ENCODE data around the gene HES4. TPM values are rescaled to one million over a fixed set of nuclear protein-coding genes. Genes with fewer than 3 reads are reported as not detected.
"Not testable (repeated sequence)": the region's sequence is repeated elsewhere in the genome, so short reads cannot be mapped to it uniquely, and the experiment has no call there.

Gene HES4
- total RNA-seq, 1 donor from 2014 or later, result 36.7 TPM

GRCh38 chr1:1035291-1035943 is 35.5 kb upstream of the HES4 start:
- intact Hi-C loops (cut with DNase I), result no loop called here
- DNase-seq (ENCODE audit: missing footprints) (no peak), ATAC-seq (no peak)

GRCh38 chr1:1034439-1034781 is 34.5 kb upstream of the HES4 start:
- ATAC-seq (no peak), DNase-seq (ENCODE audit: missing footprints) (no peak)
- intact Hi-C loops (cut with DNase I), result no loop called here

DNA sequence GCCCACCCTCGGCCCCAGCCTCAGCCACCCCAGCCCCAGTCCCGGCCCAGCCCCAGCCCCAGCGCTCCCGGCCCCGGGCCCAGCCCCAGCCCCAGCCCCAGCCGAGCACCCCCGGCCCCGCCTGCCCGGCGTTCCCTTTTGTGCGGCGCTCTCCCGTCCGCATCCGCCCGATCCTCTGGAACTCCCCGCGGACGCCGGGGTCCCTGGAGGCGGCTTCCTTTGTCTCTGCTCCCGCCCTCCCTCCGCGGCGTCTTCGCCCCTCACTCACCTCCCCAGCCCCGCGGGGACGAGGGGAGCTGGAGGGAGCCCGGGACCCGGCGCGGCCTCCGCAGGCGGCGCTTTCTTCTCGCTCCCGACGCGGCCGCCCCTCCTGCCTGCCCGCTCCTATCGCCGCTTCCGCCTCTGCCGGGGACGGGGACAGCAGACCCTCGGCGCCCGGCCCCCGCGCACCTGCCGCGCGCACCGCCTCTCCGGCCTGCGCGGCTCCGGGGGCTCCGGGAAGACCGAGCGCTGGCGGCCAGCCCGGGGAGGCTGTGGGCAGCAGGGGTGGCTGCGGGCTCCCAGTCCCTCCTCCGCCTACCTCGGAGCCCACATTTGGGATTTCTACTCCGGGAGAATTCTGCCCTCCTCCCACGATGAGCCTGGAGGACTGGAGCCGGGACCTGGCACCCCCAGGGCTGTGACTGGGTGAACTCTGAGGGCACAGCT is 34.0 kb upstream of the HES4 start:
- intact Hi-C loops (cut with DNase I), result no loop called here
- ATAC-seq, result no peak
- DNase-seq (ENCODE audit: missing footprints), result no peak

- ATAC-seq, result peak; percentile 79
- no peak for DNase-seq (ENCODE audit: missing footprints)
- intact Hi-C loops (cut with DNase I), result no loop called here
These were observed 33.2 kb upstream of the HES4 start for GRCh38 chr1:1033009-1033587.

- intact Hi-C loops (cut with DNase I), result no loop called here
- ATAC-seq, result peak; percentile 67
- DNase-seq (ENCODE audit: missing footprints), result no peak
These were observed 32.5 kb upstream of the HES4 start for GRCh38 chr1:1032424-1032823.

DNA sequence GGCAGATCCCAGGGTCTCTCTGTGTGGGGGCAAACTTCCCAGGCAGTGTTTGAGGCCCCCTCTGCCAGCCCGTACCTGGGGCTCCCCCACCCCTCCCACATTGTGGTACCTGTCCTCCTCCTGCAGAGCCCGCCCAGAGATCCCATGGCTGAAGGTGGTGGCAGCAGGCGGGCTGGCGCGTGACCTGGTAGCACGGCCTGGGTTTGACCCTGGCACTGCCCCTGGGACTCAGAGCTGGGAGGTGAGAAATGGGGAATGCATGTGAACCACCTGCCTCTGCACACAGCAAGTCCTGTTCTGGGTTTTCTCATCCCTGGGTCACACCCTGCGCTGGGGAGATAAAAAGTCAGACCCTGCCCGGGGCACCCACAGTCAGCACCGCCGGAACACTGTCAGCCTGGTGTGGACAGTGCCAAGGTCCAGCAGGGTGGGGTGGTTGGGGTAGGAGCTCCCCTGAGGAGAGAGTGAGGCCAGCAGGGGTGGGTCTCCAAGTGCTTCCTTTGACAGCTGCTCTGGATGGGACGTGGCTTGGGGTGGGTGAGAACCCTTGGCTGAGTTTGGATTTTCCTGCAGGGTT is 31.9 kb upstream of the HES4 start:
- intact Hi-C loops (cut with DNase I), result no loop called here
- DNase-seq (ENCODE audit: missing footprints), result no peak

GRCh38 chr1:1030867-1031658 is 31.2 kb upstream of the HES4 start:
- intact Hi-C loops (cut with DNase I); DNase-seq (ENCODE audit: missing footprints); ATAC-seq: not testable (repeated sequence)

More for the DNA sequence above, 31.9 kb upstream of the HES4 start:
- ATAC-seq, result no peak

- ATAC-seq, result no peak
- intact Hi-C loops (cut with DNase I), result loop anchor here (5.0 kb wide), 1 partner anchor 35 kb away; no protein-coding TSS in a partner anchor
These were observed 27.9 kb upstream of the HES4 start for GRCh38 chr1:1027791-1028190.

GRCh38 chr1:1026599-1027413 is 26.9 kb upstream of the HES4 start:
- ATAC-seq (no peak), DNase-seq (ENCODE audit: missing footprints) (peak; percentile 64)
- intact Hi-C loops (cut with DNase I), result loop anchor here (5.0 kb wide), 1 partner anchor 35 kb away; no protein-coding TSS in a partner anchor

More at GRCh38 chr1:1027791-1028190, 27.9 kb upstream of the HES4 start:
- DNase-seq (ENCODE audit: missing footprints), result no peak

DNA sequence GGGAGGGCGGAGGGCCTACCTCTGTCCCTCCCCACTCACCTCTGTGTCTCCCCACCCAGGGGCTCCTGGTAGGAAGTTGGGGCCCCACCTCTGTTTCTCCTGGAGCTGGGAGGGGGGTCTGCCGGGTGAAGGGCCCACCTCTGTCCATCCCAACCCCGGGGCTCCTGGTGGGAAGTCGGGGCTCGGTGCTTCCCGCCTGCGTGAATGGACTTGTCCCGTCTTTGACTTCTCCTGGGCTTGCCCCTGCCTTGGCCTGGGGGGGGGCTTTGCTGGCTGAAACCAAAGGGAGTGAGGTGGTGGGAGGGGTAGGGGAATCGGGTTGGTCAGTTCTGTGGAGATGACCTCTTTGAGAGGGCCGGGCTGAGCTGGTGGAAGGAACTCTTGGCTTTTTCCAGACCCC is 25.8 kb upstream of the HES4 start:
- no peak for ATAC-seq
- DNase-seq (ENCODE audit: missing footprints), result no peak
- intact Hi-C loops (cut with DNase I), result loop anchor here (5.0 kb wide), 1 partner anchor 37 kb away; no protein-coding TSS in a partner anchor

DNA sequence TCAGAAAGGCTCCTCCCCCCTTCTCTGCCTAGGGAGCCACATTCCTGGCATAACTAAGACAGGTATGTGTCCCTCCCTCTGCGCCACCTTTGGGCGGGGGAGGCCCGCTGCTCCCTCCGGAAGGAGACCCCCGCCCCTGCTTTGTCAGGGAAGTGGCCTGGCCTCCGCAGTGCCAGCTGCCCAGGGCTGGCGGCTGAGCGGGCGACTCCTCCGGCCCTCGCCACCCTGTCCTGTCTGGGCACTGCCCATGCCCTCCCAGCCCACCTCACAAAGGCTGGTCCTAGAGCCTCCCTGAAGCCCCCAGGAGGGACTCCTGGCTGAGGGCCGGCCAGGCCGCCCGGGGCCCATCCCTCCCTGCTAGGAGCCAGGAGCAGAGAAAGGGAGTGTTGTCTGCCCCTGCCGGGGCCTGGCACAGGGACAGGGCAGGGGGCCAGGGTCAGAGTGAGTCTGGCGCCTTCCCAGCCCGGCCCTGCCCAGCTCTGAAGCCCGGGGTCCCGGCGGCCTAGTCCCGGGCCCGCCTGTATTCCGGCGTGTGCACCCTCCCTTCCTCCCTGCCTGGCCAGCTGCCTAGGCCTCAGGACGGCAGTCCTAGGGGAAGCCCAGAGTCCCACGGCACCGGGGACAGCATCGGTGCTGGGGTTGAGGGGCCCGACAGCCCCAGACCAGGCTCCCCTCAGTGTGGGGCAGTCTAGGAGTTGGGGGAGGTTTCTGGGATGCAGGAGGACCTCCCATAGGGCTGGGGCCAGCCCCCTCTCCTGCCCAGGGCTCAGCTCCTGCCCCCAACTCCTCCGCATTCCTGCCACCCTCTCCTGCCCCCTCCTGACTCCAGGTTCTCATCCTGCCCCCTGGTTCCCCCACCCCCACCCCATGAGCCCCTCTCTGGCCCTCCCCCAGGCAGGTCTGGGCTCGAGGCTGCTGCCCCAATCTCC is 25.1 kb upstream of the HES4 start:
- ATAC-seq (no peak), DNase-seq (ENCODE audit: missing footprints) (peak; percentile 59)
- intact Hi-C loops (cut with DNase I), result loop anchor here (5.0 kb wide), 2 partner anchors 37 to 87 kb away; no protein-coding TSS in a partner anchor

DNA sequence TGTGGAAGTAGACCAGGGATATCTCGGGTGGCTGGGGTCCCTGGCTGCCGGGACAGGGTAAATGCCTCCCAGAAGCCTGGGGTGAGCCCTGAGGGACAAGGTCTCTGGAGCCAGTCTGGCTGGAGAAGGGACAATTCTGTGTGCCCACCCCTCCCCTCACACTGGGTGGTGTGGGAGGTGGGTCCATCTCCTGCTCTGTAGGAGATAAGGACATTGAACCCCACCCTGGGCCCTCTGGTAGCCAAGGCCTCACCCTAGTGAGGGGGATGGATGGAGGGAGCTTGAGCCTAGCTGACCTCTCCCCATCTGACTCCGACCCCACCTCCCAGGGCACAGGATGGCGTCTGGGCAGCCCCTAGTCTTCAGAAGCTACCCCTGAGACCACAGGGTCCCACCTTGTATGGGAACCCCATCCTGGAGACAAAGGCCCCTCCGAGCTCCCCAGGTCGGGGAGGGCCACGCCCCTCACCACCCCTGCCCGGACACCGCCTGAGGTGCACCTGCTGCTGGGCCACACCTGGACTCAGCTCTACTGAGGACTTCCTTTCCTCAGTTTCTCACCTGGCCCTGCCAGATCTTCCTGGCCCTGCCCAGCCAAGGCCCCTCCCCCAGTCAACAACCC is 24.4 kb upstream of the HES4 start:
- no peak for DNase-seq (ENCODE audit: missing footprints)
- ATAC-seq, result no peak
- intact Hi-C loops (cut with DNase I), result loop anchor here (5.0 kb wide), 1 partner anchor 88 kb away; no protein-coding TSS in a partner anchor

GRCh38 chr1:1023700-1024099 is 23.8 kb upstream of the HES4 start:
- ATAC-seq, result no peak
- intact Hi-C loops (cut with DNase I), result loop anchor here (5.0 kb wide), 1 partner anchor 89 kb away; no protein-coding TSS in a partner anchor
- DNase-seq (ENCODE audit: missing footprints), result no peak

- intact Hi-C loops (cut with DNase I), result loop anchor here (5.0 kb wide), 1 partner anchor 90 kb away; no protein-coding TSS in a partner anchor
- DNase-seq (ENCODE audit: missing footprints) (peak; percentile 60), ATAC-seq (no peak)
These were observed 22.6 kb upstream of the HES4 start for GRCh38 chr1:1022302-1023009.

DNA sequence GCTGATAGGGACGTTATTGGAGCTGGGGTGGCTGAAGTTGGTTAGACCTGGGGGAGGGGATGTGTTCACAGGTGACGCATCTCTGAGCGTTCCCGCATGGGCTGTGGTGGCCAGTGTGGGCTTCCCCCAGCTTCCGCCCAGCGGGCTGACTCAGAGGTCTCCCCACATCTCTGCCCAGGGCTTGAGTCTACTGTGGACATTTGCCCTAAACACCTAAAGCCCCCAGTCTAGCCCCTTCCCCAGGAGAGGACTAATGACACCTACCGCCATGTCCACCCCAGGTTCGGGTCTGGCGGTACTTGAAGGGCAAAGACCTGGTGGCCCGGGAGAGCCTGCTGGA is 22.0 kb upstream of the HES4 start:
- DNase-seq (ENCODE audit: missing footprints) (peak; percentile 54), ATAC-seq (no peak)
- intact Hi-C loops (cut with DNase I), result loop anchor here (5.0 kb wide), 1 partner anchor 90 kb away; no protein-coding TSS in a partner anchor

Data from Right ventricle myocardium inferior (tissue), 1 donor.